ENCODE measurements around the gene CNTNAP2. TPM values are rescaled to one million over a fixed set of nuclear protein-coding genes. Genes with fewer than 3 reads are reported as not detected.

CNTNAP2 gene
- total and polyA plus RNA-seq, 2 of the 8 experiments (the other 6 are each of a cell fraction or from before 2014, with no cell fraction given): 27.9 to 71.0 TPM

GRCh38 chr7:147586526-147586925, 1469.9 kb downstream of the CNTNAP2 start:
- no peak overlapping the region for H3K4me3 ChIP-seq (ENCODE audit: extremely low read depth in 1 of 4, insufficient read depth in 2 of 4, low read depth in 3 of 4, low read length in 4 of 4)
- peak overlapping the region; percentile 68; the same call in 1 of the 2 replicates for H2AK5ac ChIP-seq (ENCODE audit: low read depth, low read length)
- POLR2A ChIA-PET (ENCODE audit: partially characterized antibody): interaction anchor here (0.9 kb wide), 1 partner anchor 22 kb away, joined by 3 read pairs; no protein-coding TSS in a partner anchor
- no peak overlapping the region for H3K56ac ChIP-seq (replicated peaks; ENCODE audit: insufficient read length, low read depth, low read length)
- H3K4ac ChIP-seq (replicated peaks; ENCODE audit: insufficient read length, low read depth, low read length): no peak overlapping the region
- no peak overlapping the region for H3K18ac ChIP-seq (ENCODE audit: extremely low read depth, low read length)
- H2BK120ac ChIP-seq (replicated peaks; ENCODE audit: low read depth, low read length): peak overlapping the region; percentile 85
- H3K4me1 ChIP-seq (replicated peaks in 1 of 4; ENCODE audit: control insufficient read depth in 3 of 4, insufficient read depth in 4 of 4, low read length in 3 of 4): peaks cover 7 to 21% (median 16%) of the 10 kb centered on the region in 4 experiments; a peak in 6 of 7 replicates
- no peaks in the 10 kb centered on the region; a peak in 1 of 4 replicates for H3K9me3 ChIP-seq (ENCODE audit: insufficient read depth in 2 of 2, low read depth in 1 of 2, low read length in 1 of 2)
- peak overlapping the region; percentile 42 to 56; a peak in 3 of 4 replicates for H3K4me2 ChIP-seq (ENCODE audit: insufficient read depth in 1 of 2, low read depth in 2 of 2, low read length in 2 of 2)
- peak overlapping the region; percentile 98; the same call in 1 of the 2 replicates for H2BK20ac ChIP-seq (ENCODE audit: low read length)
- peak overlapping the region; percentile 3 for H4K5ac ChIP-seq (ENCODE audit: insufficient read length, low read depth, low read length)
- no peak overlapping the region for H3K27ac ChIP-seq (ENCODE audit: low read depth, low read length)
- DNase-seq (ENCODE audit: low read depth in 1 of 2, low spot score in 2 of 2) (no peak), FAIRE-seq (no peak)
- TF ChIP-seq EP300 (IDR thresholded peaks at IDR 0.05; ENCODE audit: borderline replicate concordance in 1 of 2, low read depth in 2 of 2, low read length in 2 of 2): no peak
- TF ChIP-seq, protein P1, sequence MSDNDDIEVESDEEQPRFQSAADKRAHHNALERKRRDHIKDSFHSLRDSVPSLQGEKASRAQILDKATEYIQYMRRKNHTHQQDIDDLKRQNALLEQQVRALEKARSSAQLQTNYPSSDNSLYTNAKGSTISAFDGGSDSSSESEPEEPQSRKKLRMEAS (IDR thresholded peaks at IDR 0.05): peak; percentile 67
- peak; percentile 61 for TF ChIP-seq E2F6 (IDR thresholded peaks at IDR 0.05)
- no peak overlapping the region for H3K9ac ChIP-seq (replicated peaks in 1 of 4; ENCODE audit: extremely low read depth in 1 of 4, low read depth in 3 of 4, low read length in 3 of 4)
- H3K79me1 ChIP-seq (ENCODE audit: low read depth, low read length): no peaks in the 10 kb centered on the region
- no peak overlapping the region for H4K8ac ChIP-seq (ENCODE audit: extremely low read depth, insufficient read depth, low read length)
- H2AFZ ChIP-seq (ENCODE audit: low read length): peak overlapping the region; percentile 78; the same call in 1 of the 2 replicates
- CTCF ChIA-PET (ENCODE audit: partially characterized antibody): interaction anchor here (1.6 kb wide), 1 partner anchor 12 kb away, joined by 9 read pairs; no protein-coding TSS in a partner anchor
- H3K79me2 ChIP-seq (ENCODE audit: control insufficient read depth in 1 of 2, insufficient read depth in 2 of 2, low read length in 2 of 2): no peaks in the 10 kb centered on the region
- H2BK15ac ChIP-seq (ENCODE audit: low read length): peak overlapping the region; percentile 73; the same call in 1 of the 2 replicates
- no peak overlapping the region for H3K14ac ChIP-seq (ENCODE audit: insufficient read length)
- no peaks in the 10 kb centered on the region for H3K27me3 ChIP-seq (replicated peaks in 1 of 4; ENCODE audit: control insufficient read depth in 3 of 4, extremely low read depth in 1 of 4, insufficient read depth in 3 of 4, low read length in 3 of 4)
- no peaks in the 10 kb centered on the region for H3K36me3 ChIP-seq (ENCODE audit: control insufficient read depth in 2 of 4, insufficient read depth in 4 of 4, low read length in 3 of 4)
- H3K23me2 ChIP-seq (ENCODE audit: low read depth, low read length): no peaks in the 10 kb centered on the region
- peak overlapping the region; percentile 92; the same call in 1 of the 2 replicates for H2BK5ac ChIP-seq (ENCODE audit: low read depth, low read length)
- no peak overlapping the region for H3K23ac ChIP-seq (ENCODE audit: insufficient read length)
- H4K20me1 ChIP-seq (replicated peaks in 1 of 2; ENCODE audit: control insufficient read depth in 1 of 2, insufficient read depth in 2 of 2, low read length in 2 of 2): no peaks in the 10 kb centered on the region
- WGBS, 2 experiments (ENCODE audit: extremely low coverage in 1 of 2, insufficient coverage in 1 of 2, insufficient read length in 1 of 2, insufficient replicate concordance in 2 of 2, low coverage in 1 of 2, low lambda C conversion rate in 2 of 2, missing lambda C conversion rate in 1 of 2): no CpG with 5 or more reads among the region's 1 CpG
- peak overlapping the region; percentile 63 for H4K91ac ChIP-seq (replicated peaks; ENCODE audit: insufficient read length, low read length)
- peak overlapping the region; percentile 41; the same call in 1 of the 2 replicates for H2BK12ac ChIP-seq (ENCODE audit: low read depth, low read length)
